HG02678 (cell line): ENCODE data around the gene CRYBB3.

Source experiments
- ATAC-seq: cut with Tn5 transposase; IDR thresholded peaks from one replicate; pipeline ENCODE4 v1.9.1; 2021; ENCODE audit warnings: mild to moderate bottlenecking, moderate library complexity; ENCODE audit not compliant: unreplicated experiment

The CRYBB3 gene

DNA sequence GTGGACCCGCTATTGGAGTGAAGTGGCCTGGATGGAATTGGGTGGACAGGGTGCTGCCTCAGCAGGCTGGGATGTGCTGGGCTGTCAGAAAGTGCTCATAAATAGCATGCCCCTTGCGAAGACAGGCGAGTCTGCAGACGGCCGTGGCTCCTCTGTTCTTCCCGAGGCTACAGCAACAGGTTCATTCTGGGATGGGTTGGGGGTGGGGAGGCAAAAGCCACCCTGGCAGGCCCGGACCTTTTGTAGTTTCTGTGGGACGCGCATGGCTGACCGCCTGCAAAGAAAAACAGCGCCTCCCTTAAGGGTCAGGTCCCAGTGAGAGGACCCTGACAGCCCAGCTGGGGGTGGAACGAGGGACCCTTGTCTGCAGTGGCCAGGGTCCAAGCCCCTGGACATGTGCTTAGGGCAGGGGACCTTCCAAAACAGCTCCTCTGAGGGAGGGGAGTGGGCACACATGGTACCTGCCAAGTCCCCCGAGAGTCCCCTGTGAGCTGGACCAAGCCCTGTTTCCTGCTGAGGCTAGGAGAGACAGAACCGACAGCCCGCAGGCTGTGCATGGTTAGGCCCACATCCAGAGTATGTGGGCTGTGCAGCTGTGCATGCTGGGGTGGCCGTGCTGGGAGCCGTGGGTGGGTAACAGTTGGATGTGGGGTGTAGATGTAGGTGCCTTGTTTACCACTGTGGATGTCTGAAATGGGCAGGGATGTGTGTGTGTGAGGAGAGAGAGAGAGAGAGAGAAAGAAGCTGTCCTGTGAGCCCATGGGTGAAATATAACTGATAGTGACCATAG is at the start of gene CRYBB3:
Gene CRYBB3, plus strand, starts transcription at position 128 of the 790 bp plus-strand sequence. CDS start 1,539 bp downstream, outside the sequence.
- no peak for ATAC-seq

- no peak for ATAC-seq
These were observed 45.5 kb upstream of the CRYBB3 start for GRCh38 chr22:25153961-25154666.

GRCh38 chr22:25154667-25154999 is 45.0 kb upstream of the CRYBB3 start:
- ATAC-seq = no peak

DNA sequence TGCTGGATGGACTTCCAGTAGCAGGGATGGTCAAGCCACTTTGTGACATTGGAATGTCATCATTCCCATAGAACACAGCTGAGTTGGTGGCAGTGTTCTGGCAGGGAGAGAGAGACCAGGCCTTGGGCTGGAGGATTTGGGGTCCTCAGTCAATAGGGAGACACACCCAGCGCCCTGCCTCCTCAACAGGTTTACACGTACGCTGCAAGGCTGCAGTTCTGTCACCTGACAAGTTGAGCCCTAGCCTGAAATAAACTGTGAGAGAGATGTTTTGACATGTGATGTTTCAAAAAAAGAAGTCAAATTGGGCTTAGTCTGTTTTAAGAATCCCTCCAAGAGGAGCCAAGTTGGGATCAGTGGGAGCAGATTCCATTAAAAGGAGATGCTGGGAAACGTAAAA is 42.9 kb upstream of the CRYBB3 start:
- ATAC-seq = no peak

- no peak for ATAC-seq
These were observed 40.6 kb upstream of the CRYBB3 start for GRCh38 chr22:25159028-25159427.

GRCh38 chr22:25160120-25160996 is 39.3 kb upstream of the CRYBB3 start:
- ATAC-seq = no peak

DNA sequence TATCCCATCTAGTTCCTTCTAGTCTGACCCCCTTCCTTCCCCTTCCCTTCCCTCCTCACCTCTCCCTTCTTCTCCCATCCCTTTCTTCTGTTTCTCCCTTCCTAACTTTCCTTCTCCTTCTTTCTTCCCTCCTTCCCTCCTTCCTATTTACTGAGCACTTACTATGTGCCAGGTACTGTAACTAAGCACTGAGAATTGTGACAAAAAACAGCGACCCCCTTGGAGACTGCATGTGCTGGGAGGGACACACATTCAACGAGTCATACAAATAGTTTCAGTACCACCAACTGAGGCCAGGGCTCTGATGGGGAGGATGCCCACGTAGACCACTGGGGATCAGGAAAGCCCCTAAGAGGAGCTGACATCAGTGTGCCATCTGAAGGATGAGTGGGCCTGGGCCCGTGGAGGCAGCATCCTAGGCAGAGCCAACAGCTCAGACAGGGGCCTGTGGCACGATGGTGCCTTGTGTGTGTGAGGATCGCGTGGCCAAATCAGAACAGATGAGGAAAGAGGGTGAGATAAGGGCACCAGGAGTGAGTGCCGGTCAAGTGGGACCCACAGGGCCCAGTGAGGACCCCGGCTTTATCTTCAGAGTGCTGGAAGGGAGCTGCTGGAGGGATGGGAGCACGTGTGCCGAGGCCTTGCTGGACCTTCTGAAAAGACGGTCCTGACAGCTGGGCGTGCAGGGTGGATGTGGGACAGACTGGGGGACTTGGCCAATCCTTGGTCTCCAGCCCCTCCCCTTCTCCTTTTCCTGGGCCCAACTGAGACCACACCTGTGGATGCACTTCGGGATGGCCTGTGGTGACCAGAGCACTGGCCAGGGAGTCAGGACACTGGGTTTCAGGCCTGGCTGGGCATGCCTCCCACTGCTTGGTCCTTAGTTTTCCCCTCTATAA is 38.4 kb upstream of the CRYBB3 start:
- no peak for ATAC-seq

DNA sequence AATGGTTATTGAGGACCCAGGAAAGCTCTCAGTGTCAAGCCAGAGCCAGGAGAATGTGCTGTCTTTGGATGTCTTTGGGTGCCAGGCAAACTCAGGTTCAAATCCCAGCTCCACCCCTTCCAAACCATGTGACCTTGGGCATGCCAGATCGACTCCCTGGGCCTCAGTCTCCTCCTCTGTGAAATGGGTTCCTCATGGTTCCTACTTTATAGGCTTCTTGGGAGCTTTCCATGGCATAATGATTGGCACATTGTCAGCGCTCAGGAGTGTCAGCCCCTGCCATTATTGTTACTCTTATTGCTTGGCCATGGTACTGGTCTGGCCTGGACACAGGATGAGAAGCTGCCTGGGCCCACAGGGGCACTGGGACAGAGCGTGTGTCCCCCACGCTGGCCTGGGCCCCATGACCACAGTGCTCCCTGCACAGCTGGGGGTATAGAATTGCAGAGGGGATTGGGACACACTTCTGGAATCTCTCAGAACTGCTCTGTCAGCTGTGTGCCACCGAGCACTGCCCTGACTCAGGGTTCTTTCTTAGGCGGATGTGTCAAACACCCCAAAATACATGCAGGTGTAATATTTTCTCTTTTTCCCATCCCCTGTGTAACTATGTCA is 37.6 kb upstream of the CRYBB3 start:
- ATAC-seq = no peak

- ATAC-seq = no peak
These were observed 37.1 kb upstream of the CRYBB3 start for GRCh38 chr22:25162561-25162960.

DNA sequence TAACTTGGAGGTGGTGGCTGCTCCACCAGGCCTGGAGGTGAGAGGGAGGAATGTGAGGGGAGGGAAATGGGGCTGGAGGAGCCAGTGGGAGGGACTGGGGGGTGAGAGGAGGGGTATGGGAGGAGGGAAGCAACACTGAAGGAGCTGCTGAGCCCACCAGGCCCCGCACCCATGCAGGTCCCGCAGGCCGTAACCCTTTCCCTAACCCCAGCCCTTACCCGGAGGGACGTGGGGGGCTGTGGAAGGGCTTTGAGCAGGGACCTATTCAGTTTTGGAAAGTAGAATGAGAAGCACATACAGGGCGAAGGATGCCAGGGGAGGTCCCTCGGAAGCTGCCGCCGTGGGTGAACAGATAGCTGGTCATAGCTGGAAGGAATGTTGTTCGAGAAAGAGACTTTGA is 33.9 kb upstream of the CRYBB3 start:
- ATAC-seq = no peak

GRCh38 chr22:25166266-25167040 is 33.2 kb upstream of the CRYBB3 start:
- ATAC-seq = no peak

DNA sequence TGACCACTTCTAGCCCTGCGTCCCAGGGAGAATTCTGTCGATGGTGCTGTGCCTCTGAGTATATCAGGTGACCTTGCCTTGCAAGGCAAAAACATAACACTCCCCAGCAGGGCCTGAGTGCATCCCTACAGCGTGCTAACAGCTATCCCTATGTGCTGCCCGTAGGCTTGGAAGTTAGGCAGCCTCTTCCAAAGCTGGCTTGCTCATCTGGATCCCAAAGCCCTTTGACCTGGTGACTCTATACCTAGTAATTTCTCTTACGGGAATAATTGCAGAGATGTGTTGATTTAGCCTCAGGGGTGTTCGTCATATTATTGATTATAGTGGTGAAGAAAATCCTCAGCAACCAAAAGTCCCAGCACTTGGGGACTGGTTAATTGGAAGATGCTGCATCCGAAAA is 32.6 kb upstream of the CRYBB3 start:
- ATAC-seq = no peak

DNA sequence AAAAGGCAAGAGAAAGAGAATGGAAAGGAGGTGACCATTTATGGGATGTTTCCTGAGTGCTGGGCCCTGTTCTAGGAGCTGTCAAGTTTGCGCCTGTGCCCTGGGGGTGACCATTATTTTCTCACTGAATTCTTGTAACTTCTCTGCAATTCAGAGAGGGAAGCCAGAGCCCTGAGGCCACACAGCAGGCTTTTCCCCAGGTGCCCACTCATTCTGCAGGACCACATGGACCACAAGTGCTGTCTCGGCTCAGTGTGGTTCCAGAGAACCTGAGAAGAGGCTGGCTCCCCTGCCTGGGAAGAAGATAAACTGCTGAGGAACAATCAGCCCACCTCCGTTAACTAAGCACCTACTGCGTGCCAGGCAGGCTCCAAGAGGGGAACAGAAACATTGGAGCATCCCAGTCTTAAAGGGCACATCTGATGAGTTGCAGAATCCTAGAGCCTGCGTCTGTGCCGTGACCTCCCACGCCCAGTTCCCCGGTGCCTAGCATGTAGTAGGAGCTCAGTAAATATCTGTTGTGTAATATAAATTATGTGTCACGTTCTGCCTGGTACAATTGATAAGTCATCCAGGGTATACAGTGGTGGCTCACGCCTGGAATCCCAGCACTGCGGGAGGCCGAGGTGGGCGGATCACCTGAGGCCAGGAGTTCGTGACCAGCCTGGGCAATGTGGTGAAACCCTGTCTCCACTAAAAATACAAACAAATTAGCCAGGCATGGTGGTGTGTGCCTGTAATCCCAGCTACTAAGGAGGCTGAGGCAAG is 31.6 kb upstream of the CRYBB3 start:
- ATAC-seq = no peak

DNA sequence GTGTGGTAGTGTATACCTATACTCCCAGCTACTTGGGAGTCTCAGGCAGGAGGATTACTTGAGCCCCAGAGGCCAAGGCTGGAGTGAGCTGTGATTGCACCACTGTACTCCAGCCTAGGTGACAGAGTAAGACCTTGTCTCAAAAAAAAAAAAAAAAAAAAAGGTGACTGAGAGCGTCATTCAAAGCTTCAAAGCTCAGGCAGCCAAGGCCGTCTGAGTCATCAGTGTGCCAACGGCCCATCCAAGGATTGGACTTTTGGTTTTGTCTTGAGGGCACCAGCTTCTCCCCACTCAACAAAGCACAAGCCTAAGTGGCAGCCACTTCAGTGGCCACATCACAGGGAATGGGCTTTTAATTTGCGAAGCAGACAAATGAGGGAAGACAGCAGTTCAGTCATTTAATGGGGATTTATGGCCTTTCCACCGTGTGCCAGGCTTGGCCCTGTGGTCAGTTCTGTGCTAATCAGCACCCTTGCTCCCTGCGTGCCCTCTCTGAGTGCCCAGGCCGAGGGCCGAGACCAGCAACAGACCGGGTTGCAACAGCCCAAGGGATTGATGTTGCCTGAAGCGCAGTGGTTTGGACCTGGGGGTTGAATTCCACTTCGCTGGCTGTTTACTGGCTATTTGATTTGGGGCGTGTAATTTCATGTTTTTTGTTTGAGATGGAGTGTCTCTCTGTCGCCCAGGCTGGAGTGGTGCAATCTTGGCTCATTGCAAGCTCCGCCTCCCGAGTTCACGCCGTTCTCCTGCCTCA is 30.2 kb upstream of the CRYBB3 start:
- ATAC-seq = no peak

- ATAC-seq = no peak
These were observed 29.2 kb upstream of the CRYBB3 start for GRCh38 chr22:25170426-25170980.

DNA sequence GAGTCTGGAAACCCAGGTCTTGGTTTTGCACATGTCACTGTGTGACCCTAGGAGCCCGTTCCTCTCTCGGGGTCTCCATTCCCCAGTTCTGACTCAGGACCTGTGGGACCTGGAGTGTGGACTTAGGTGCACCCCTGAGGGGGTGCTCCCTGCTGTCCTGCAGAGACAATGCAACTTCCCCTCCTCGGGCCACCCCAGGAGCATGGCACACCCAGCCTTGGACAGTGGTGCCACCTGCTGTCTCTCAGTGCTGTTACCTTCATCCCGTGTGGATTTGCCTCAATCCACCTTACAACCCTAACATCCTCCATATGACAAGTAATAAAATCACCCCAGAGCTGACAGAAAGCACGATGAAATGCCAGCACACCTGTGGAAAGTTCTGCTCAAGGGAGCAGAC is 27.5 kb upstream of the CRYBB3 start:
- no peak for ATAC-seq

DNA sequence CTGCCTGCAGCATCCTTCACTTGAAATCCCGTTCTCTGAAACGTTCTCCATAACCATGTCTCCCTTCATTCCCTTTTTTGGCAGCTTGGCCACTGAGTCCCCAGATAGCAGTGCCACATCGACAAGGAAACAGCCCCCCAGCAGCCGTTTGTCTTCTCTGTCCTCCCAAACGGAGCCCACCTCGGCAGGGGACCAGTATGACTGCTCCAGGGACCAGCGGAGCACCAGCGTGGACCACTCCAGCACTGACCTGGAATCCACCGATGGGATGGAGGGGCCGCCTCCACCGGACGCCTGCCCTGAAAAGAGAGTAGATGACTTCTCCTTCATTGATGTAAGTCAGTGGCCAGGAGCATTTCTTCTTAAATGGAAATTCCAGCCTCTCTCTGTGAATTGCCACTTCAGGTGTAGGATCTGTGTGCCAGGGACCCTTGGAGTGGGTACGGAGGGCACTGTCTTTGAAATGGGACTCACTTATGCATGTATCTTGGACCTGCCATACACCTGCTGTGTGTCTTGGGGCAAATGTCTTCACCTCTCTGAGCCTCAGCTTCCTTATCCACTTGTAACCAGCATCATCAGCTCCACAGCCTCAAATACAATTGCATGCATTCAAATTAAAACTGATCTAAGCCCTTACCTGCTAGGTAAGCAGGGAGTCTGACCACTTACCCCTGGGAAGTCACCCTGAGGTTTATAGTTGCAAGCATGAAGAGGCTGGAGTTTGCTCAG is 25.3 kb upstream of the CRYBB3 start:
- ATAC-seq = no peak
